CD4-positive, alpha-beta T cell (primary cell): ENCODE data around the gene GALNT14. TPM values are rescaled to one million over a fixed set of nuclear protein-coding genes. Genes with fewer than 3 reads are reported as not detected.

Source experiments
- ATAC-seq: fragments of 200-7000 bp; cut with Tn5 transposase; one replicate; pipeline ENCODE4 v1.10.0; 2022; ENCODE audit warnings: mild to moderate bottlenecking; ENCODE audit not compliant: poor library complexity
- CTCF ChIA-PET: fragments of 350-600 bp; sonication (Branson Sonifier 250); formaldehyde crosslinking; loops from one replicate; lab custom pipeline; 2021; ENCODE audit warnings: antibody characterized with exemption, inconsistent platforms; lab: Charles Lee
- POLR2A ChIA-PET: fragments of 350-600 bp; sonication (Branson Sonifier 250); formaldehyde crosslinking; loops from one replicate; lab custom pipeline; 2021; ENCODE audit warnings: antibody characterized with exemption, inconsistent platforms; lab: Charles Lee
- DNase-seq, 14 experiments: peaks; one replicate each; pipeline ENCODE4 v3.0.0-alpha.2; 2013 to 2020; ENCODE audit warnings: mixed read lengths in 2 of 14
- H3K27ac ChIP-seq, 2 donors: one replicate each; pipeline versions ENCODE4 v1.5.1 to v1.7.0; 2013; ENCODE audit warnings: low read length in 2 of 2, low read depth in 1 of 2, mild to moderate bottlenecking in 1 of 2
- H3K27me3 ChIP-seq, 2 experiments: 1 replicate in 1 of 2; 2 replicates in 1 of 2; pipeline versions ENCODE4 v1.6.1 to v1.7.0; 2013; ENCODE audit warnings: low read length in 2 of 2, control low read depth in 1 of 2, mild to moderate bottlenecking in 1 of 2, moderate library complexity in 1 of 2; ENCODE audit not compliant: insufficient read depth in 2 of 2, control insufficient read depth in 1 of 2
- H3K36me3 ChIP-seq: one replicate; pipeline ENCODE4 v1.6.1; 2013; ENCODE audit warnings: low read length, control low read depth; ENCODE audit not compliant: insufficient read depth
- H3K4me1 ChIP-seq: one replicate; pipeline ENCODE4 v1.6.1; 2013; ENCODE audit warnings: low read length, control low read depth; ENCODE audit not compliant: insufficient read depth
- H3K4me3 ChIP-seq: one replicate; pipeline ENCODE4 v1.5.1; 2013; ENCODE audit warnings: mild to moderate bottlenecking, low read length, moderate library complexity
- H3K9me3 ChIP-seq, 2 experiments: 1 replicate in 1 of 2; 2 replicates in 1 of 2; pipeline versions ENCODE4 v1.6.1 to v1.7.0; 2013; ENCODE audit warnings: low read length in 2 of 2, mild to moderate bottlenecking in 2 of 2, control low read depth in 1 of 2, moderate library complexity in 1 of 2; ENCODE audit not compliant: control insufficient read depth in 1 of 2, insufficient read depth in 1 of 2
- H3K27ac Mint-ChIP-seq: one replicate; pipeline ENCODE4 v1.8.0; 2020; ENCODE audit warnings: mixed read lengths
- H3K27me3 Mint-ChIP-seq: one replicate; pipeline ENCODE4 v1.8.0; 2021; ENCODE audit warnings: mixed read lengths
- H3K36me3 Mint-ChIP-seq: one replicate; pipeline ENCODE4 v1.8.0; 2021; ENCODE audit warnings: low read depth, mixed read lengths
- H3K4me1 Mint-ChIP-seq: one replicate; pipeline ENCODE4 v1.8.0; 2021; ENCODE audit warnings: low read depth, mixed read lengths
- H3K4me3 Mint-ChIP-seq: one replicate; pipeline ENCODE4 v1.8.0; 2020; ENCODE audit warnings: mild to moderate bottlenecking, mixed read lengths
- H3K9me3 Mint-ChIP-seq: one replicate; pipeline ENCODE4 v1.8.0; 2020; ENCODE audit warnings: mixed read lengths
- CTCF ChIP-seq: fragments of 200-600 bp; IDR thresholded peaks from one replicate; pipeline ENCODE4 v1.8.0; 2022; ENCODE audit warnings: antibody characterized with exemption, mild to moderate bottlenecking
- intact Hi-C, 2 experiments: fragments of 100-400 bp; cut with DNase I in 1 of 2; cut with micrococcal nuclease in 1 of 2; formaldehyde crosslinking; loops; one replicate each; pipeline versions ENCODE4 v1.15.1 to v1.9.0; 2023 to 2025; cut with DNase I, micrococcal nuclease
- total RNA-seq, 174 experiments: library from RNA in 2 of 174; stranded (reverse) in 2 of 174; gene quantifications; one replicate each; pipeline ENCODE4 v1.2.3 and lab custom pipeline; 2021 to 2026

Gene GALNT14
- total RNA-seq, 2 experiments from 2014 or later, result not detected

- no peaks in the 10 kb centered on the region for H3K4me1 ChIP-seq
- ChIA-PET CTCF (no interaction called here), POLR2A (no interaction called here)
- no peak overlapping the region for H3K4me3 ChIP-seq
- no peak overlapping the region for H3K27ac ChIP-seq
- H3K36me3 ChIP-seq, result no peaks in the 10 kb centered on the region
- no peaks in the 10 kb centered on the region for H3K4me1 Mint-ChIP-seq
- no peak overlapping the region for H3K4me3 Mint-ChIP-seq
- no peak for ATAC-seq
- H3K27me3 ChIP-seq, result no peaks in the 10 kb centered on the region
- no peaks in the 10 kb centered on the region for H3K9me3 Mint-ChIP-seq
- H3K27me3 Mint-ChIP-seq, result no peaks in the 10 kb centered on the region
- no peaks in the 10 kb centered on the region for H3K36me3 Mint-ChIP-seq
- TF ChIP-seq CTCF, result no peak
- DNase-seq, result no peak
- no peak overlapping the region for H3K27ac Mint-ChIP-seq
- intact Hi-C loops, result no loop called here
- H3K9me3 ChIP-seq, result no peaks in the 10 kb centered on the region
Measured at GRCh38 chr2:30958918-30959265, 179.3 kb downstream of the GALNT14 start.

- H3K27me3 ChIP-seq, result no peaks in the 10 kb centered on the region
- Mint-ChIP-seq H3K4me1 (no peaks in the 10 kb centered on the region), H3K9me3 (no peaks in the 10 kb centered on the region), H3K36me3 (no peaks in the 10 kb centered on the region), H3K27ac (no peak overlapping the region), H3K4me3 (no peak overlapping the region), H3K27me3 (no peaks in the 10 kb centered on the region)
- no peaks in the 10 kb centered on the region for H3K36me3 ChIP-seq
- H3K4me3 ChIP-seq, result no peak overlapping the region
- H3K9me3 ChIP-seq, result no peaks in the 10 kb centered on the region
- H3K27ac ChIP-seq, result no peak overlapping the region
- no peaks in the 10 kb centered on the region for H3K4me1 ChIP-seq
- ATAC-seq (no peak), DNase-seq (no peak)
- ChIA-PET POLR2A (no interaction called here), CTCF (no interaction called here)
- intact Hi-C loops, result no loop called here
- TF ChIP-seq CTCF, result no peak
Measured at GRCh38 chr2:30958193-30958917, 179.9 kb downstream of the GALNT14 start.

GRCh38 chr2:30957591-30957990 lies 180.6 kb downstream of the GALNT14 start:
- Histone ChIP-seq H3K9me3 (no peaks in the 10 kb centered on the region), H3K4me1 (no peaks in the 10 kb centered on the region), H3K27me3 (no peaks in the 10 kb centered on the region), H3K27ac (no peak overlapping the region), H3K4me3 (no peak overlapping the region), H3K36me3 (no peaks in the 10 kb centered on the region)
- ATAC-seq (no peak), DNase-seq (no peak)
- ChIA-PET POLR2A (no interaction called here), CTCF (no interaction called here)
- Mint-ChIP-seq H3K27me3 (no peaks in the 10 kb centered on the region), H3K4me3 (no peak overlapping the region), H3K27ac (no peak overlapping the region), H3K9me3 (no peaks in the 10 kb centered on the region), H3K4me1 (no peaks in the 10 kb centered on the region), H3K36me3 (no peaks in the 10 kb centered on the region)
- intact Hi-C loops, result no loop called here
- no peak for TF ChIP-seq CTCF
